Erythroblast (primary cell): ENCODE results near the gene TMEM223.

Source experiments
- GATA1 ChIP-seq: IDR thresholded peaks from 2 replicates; pipeline ENCODE4 v1.6.1; 2011; ENCODE audit warnings: low read depth, mild to moderate bottlenecking, control low read depth, low read length, moderate library complexity
- POLR2A ChIP-seq: IDR thresholded peaks from 2 replicates; pipeline ENCODE4 v1.6.1; 2011; ENCODE audit warnings: mild to moderate bottlenecking, low read length

GRCh38 chr11:62747475-62748160 lies 44.2 kb downstream of the TMEM223 start:
- no peak for TF ChIP-seq POLR2A
- no peak for TF ChIP-seq GATA1
